GM18517 (cell line): ENCODE measurements around the gene MKLN1.
"Not testable (repeated sequence)": the region's sequence is repeated elsewhere in the genome, so short reads cannot be mapped to it uniquely, and the experiment has no call there.

ENCODE experiments used
- ATAC-seq: cut with Tn5 transposase; IDR thresholded peaks from one replicate; pipeline ENCODE4 v1.9.1; 2021; ENCODE audit warnings: mild to moderate bottlenecking, moderate library complexity; ENCODE audit not compliant: unreplicated experiment

MKLN1 gene

GRCh38 chr7:131513245-131514061 lies 185.8 kb downstream of the MKLN1 start:
- ATAC-seq: peak; percentile 90

GRCh38 chr7:131515471-131515870 lies 187.8 kb downstream of the MKLN1 start:
- ATAC-seq: not testable (repeated sequence)

- no peak for ATAC-seq
Observed at GRCh38 chr7:131517218-131517923, 189.7 kb downstream of the MKLN1 start.

- ATAC-seq: no peak
Observed at GRCh38 chr7:131518626-131519025, 190.9 kb downstream of the MKLN1 start.

- ATAC-seq: no peak
Observed at GRCh38 chr7:131521651-131522163, 194.0 kb downstream of the MKLN1 start.

DNA sequence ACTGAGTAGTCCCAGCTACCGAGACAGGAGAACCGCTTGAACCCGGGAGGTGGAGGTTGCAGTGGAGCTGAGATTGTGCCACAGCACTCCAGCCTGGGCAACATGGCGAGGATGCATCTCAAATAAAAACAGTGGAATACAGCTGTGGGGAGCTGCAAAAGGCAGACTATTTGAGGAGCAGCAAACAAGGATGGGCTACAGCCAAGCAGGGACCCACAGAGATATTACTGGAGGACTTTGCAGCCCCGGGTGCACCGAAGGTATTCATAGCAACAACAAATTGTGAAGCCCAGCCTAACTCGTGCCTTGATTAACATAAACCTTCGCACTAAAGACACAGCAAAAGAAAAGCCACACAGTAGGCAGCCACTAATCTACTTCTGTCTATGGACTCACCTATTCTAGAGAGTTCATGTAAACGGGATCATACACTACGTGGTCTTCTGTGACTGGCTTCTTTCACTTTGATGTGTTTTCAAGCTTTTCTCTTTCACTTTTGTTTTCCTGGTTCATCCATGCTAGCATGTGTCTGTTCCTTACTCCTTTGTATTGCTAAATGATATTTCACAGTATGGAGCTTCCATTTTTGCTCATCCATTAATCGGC lies 194.8 kb downstream of the MKLN1 start:
- no peak for ATAC-seq

DNA sequence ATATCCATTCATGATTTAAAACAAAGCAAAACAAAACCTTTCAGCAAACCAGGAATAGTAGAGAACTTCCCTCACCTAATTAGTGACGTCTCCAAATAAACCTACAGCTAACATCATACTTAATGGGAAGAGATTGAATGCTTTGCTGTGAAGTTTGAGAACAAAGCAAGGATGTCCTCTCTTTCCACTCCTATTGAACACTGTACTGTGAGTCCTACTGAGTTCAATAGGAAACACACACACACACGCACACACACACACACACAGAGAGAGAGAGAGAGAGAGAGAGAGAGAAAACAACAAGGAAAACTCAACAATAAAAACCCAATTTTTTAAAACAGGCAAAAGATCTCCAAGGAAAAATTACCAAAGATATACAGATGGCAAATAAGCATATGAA lies 196.4 kb downstream of the MKLN1 start:
- no peak for ATAC-seq

- no peak for ATAC-seq
Observed at GRCh38 chr7:131524703-131525102, 197.0 kb downstream of the MKLN1 start.

DNA sequence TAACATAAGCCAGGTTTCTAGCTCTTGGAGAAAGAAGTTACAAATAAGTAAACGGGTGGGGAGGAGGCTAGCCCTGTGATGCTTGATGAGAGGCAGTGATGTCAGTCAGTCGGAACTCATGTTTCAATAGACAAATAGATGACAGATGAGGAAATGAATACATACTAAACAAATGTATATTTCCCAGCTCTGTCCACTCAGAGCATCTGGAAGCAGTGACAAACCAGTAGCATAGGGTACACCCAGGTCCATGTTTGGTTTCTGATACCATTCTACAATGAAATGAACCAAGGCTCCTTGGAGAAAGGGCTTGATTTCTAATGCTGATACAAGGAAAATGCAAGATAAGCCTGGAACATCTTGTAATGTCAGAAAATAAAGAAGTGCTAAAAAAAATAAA lies 198.1 kb downstream of the MKLN1 start:
- ATAC-seq: no peak

- no peak for ATAC-seq
Observed at GRCh38 chr7:131527456-131527855, 199.8 kb downstream of the MKLN1 start.

GRCh38 chr7:131529179-131529578 lies 201.5 kb downstream of the MKLN1 start:
- no peak for ATAC-seq

DNA sequence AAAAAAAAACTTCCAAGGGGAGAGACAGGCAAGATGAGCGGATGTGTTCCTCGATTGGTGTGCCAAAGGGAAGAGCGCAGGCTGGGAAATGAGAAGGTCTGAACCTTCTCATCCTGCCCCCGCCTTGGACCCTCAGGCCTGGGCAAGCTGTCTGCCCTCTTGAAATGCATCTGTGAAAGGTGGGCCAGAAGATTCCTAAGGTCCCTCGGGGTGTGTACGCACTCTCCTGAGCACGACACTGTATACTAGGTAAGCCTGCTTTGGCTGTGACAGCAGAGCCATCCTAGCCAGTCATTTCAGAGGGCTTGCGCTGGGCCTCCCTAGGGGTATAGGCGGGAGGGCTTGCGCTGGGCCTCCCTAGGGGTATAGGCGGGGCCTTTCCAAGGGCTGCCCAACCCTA lies 201.9 kb downstream of the MKLN1 start:
- ATAC-seq: no peak

DNA sequence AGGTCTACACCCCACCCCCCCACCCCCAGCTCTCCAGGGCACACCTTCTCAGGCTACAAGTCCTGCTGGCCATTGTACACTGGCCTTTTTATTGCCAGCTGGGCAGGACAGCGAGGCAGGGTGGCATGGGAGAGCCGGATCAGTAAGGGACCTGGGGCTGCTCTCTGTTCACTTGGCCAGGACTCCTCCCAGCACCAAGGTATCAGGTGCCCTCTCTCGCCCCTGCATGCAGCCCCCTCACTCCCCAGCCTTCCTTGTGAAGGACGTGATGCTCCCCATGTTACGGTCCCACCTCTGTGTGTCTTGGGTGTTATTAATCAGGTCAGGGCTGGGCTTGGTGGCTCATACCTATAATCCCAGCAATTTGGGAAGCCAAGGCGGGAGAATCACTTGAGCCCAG lies 202.5 kb downstream of the MKLN1 start:
- ATAC-seq: no peak

DNA sequence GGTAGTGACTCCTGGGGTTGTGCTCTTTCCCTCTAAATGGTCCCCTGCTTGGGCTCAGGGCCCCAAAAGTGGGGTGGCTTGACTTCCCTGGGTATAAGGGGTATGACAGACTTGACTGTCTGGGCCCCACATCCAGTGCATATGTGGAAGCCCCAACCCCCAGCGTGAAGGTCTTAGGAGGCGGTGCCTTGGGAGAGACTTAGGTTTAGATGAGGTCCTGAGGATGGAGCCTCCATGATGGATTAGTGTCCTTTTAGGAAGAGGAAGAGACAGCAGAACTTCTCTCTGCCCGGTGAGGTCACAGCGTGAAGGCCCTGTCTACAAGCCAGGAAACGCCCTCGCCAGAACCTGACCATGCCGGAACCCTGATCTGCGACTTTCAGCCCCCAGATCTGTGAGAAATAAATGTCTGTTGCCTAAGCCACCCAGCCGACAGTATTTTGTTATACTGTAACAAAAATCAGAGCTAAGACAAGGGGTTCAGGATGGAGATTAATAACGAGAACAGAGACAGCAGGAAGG lies 205.0 kb downstream of the MKLN1 start:
- no peak for ATAC-seq

DNA sequence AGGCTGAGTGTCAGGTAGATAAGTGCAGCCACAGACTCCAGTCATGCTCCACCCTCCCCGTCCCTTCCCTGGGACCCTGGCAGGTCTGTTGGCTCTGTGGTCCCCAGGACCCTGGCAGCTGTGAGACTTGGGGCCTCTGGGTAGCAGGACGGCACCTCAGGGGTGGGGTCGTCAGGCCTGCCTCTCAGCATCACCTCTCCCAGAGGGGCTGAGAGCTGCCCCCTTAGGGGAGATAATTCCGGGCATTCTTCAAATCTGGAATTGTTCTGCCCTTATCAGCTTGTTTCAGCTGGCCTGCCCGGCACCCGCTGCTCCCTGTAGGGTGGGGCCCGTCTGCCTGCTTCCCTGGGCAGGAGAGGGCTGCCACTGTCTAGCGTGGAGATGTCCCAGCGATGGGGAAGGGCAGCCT lies 205.5 kb downstream of the MKLN1 start:
- ATAC-seq: no peak

DNA sequence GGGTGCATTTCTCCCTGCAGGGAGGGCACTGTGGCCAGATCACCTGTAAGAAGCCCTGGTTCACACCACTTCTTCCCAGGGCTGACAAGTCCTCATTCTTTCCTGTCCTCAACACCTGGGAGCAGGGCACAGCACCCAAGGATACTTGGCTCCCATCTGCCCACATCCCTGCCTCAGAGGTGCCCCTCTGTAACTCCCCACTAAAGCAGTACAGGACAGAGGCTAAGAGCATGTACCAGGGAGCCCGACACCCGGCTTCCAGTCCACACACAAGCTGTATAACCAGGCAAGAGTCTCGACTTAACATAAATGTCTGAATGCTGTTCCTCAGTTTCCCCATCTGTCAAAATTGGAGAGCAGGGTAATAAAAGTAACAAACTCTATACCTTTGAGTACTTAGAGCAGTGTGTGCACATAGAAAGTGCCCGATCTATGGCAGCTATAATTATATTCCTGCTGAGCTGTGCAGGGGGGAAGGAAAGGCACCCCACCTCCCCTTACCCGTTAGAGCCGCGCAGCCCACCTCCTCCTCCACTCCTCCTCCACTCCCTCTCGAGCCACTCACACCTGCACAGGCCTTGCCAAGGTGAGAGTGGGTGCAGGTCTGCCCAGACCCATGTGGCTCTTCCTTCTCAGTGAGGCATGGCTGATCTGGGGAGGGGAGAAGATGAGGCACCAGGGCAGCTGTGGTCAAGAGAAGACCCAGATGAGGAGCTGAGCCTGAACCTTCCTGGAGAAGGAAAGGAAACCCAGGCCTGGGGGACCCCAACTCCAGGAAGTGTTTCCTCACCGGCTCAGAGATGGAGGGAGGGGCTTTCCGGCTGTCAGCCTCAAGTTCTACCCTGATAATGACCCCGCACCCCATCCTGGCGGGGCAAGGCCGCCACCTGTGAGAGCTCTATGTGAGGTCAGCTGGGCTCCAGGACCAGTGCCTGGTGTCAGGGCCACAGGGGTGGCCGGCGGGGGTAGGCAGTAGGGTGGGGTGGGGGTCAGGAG lies 206.2 kb downstream of the MKLN1 start:
- no peak for ATAC-seq

- ATAC-seq: no peak
Observed at GRCh38 chr7:131536361-131536849, 208.7 kb downstream of the MKLN1 start.

- ATAC-seq: no peak
Observed at GRCh38 chr7:131537571-131537978, 209.9 kb downstream of the MKLN1 start.

DNA sequence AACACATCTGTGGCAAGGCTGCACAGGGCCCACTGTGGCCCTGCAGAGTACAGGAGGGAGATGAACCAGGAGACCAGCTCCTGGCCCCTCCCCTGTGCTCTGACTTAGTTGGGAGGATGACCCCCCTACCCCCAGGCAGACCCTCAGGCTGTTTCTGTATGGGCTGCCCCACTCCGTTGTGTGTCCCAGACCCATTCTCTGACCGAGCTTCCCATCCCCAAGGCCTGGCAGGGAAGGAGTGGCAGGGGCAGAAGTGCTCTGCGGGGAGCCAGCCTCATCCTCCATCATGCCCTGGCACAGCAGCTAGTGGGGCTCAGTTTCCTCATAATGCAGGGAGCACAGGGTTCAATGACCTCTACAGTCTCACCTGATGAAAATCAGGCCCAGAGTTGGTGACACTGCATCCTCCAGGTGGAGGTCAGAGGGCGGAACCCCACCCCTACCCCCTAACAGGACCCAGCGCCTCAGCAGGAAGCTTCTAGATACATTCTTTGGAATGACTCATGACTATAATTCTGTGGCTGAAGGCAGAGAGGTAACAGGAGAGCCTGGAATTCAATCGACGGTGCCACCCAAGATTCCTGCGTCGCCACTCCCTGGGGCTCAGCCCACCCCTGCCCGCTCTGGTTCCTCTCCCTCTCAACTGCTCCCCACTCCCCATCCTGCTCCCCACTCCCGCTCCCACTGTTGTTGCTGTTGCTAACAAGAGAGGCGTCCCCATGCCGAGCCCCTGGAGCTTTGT lies 210.6 kb downstream of the MKLN1 start:
- no peak for ATAC-seq
